ENCODE measurements around the gene IL12RB2.

DNA sequence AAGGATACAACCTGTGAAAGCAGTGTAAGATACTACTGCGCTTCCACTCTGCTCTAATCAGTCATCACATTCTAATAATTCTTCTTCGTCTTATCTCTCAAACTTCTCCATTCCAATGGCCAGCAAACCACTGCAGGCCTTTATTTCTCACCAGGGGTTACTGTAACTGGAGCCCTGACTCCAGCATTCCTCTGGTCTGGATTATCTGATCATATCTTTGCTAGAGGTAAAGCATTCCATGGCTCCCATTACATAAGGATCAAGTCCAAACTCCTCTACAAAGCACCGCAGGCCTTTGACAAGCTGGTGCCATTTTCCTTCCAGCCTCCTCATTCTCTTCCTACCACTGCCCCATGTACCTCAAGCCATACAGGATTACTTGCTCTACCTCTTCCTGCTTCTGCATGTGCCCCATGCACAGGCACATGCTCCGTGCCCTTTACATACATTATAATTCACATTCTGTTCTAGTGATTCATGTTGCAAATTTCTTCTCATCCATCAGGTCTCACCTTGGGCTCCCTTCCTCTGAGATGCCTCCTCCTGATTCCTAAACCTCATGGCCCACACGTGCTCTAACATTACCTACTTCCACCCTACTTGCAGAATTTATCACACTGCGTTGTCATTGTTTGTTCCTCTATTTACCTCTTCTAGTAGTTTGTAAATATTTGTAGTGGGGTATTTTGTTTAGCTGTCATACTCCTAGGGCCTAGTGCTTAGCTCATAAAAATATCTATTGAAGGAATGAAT, 131.8 kb downstream of the IL12RB2 start:
- TF ChIP-seq EZH2phosphoT487 (IDR thresholded peaks at IDR 0.05; ENCODE audit: insufficient read depth, low read depth) (no peak), EZH2 (IDR thresholded peaks at IDR 0.05; ENCODE audit: insufficient read depth, poor library complexity, severe bottlenecking) (no peak)
